GM12878 (cell line): ENCODE results near the gene IFIT3.

ENCODE experiments used
- BHLHE40 ChIP-seq, 2 experiments: fragments of 450-650 bp in 1 of 2; IDR thresholded peaks; 2 replicates each; pipeline ENCODE4 v1.6.1; 2011 to 2017; ENCODE audit warnings: low read depth in 2 of 2, borderline replicate concordance in 1 of 2, improper control_type of control experiment in 1 of 2, low read length in 1 of 2, mild to moderate bottlenecking in 1 of 2
- CBFB ChIP-seq: IDR thresholded peaks from 2 replicates; pipeline ENCODE4 v1.6.1; 2016; ENCODE audit warnings: antibody characterized with exemption, low read depth
- CTCF ChIP-seq, 3 experiments: IDR thresholded peaks in 2 of 3; conservative IDR thresholded peaks in 1 of 3; 2 replicates each; pipeline ENCODE4 v1.5.1; 2011; ENCODE audit warnings: low read depth in 3 of 3, low read length in 3 of 3, mild to moderate bottlenecking in 3 of 3, control low read depth in 2 of 3, moderate library complexity in 2 of 3, inconsistent platforms in 1 of 3, mixed read lengths in 1 of 3; ENCODE audit not compliant: control insufficient read depth in 2 of 3, insufficient read depth in 1 of 3; ENCODE audit errors: extremely low read depth in 1 of 3
- EED ChIP-seq: sonication (generic); IDR thresholded peaks from 2 replicates; pipeline ENCODE4 v1.6.1; 2016; ENCODE audit warnings: antibody characterized with exemption, low read depth
- HCFC1 ChIP-seq: fragments of 150-350 bp; IDR thresholded peaks from 2 replicates; pipeline ENCODE4 v1.6.1; 2014; ENCODE audit warnings: low read length
- POLR2AphosphoS2 ChIP-seq: IDR thresholded peaks from 2 replicates; pipeline ENCODE4 v1.6.1; 2011; ENCODE audit warnings: low read depth, mild to moderate bottlenecking, low read length, improper control_type of control experiment, moderate library complexity
- PRDM15 ChIP-seq: fragments of 450-650 bp; formaldehyde crosslinking; IDR thresholded peaks from 2 replicates; pipeline ENCODE4 v1.4.0; 2020; ENCODE audit warnings: mild to moderate bottlenecking, moderate library complexity
- SIN3A ChIP-seq: IDR thresholded peaks from 2 replicates; pipeline ENCODE4 v1.6.1; 2012; ENCODE audit warnings: low read depth, low read length, improper control_type of control experiment
- YY1 ChIP-seq: IDR thresholded peaks from 2 replicates; pipeline ENCODE4 v1.6.1; 2011; ENCODE audit warnings: low read depth, mild to moderate bottlenecking, low read length

GRCh38 chr10:89301721-89302445, 25.9 kb upstream of the IFIT3 start, which contains the start of gene IFIT2:
- TF ChIP-seq CBFB (no peak), POLR2AphosphoS2 (no peak), BHLHE40 (IDR thresholded peaks at IDR 0.05; ENCODE audit: borderline replicate concordance in 1 of 2, low read depth in 2 of 2, low read length in 1 of 2) (no peak), PRDM15 (no peak), CTCF (IDR thresholded peaks at IDR 0.05 in 2 of 3, conservative IDR thresholded peaks at IDR 0.05 in 1 of 3; ENCODE audit: control insufficient read depth in 2 of 3, extremely low read depth in 1 of 3, insufficient read depth in 1 of 3, low read depth in 3 of 3, low read length in 3 of 3) (no peak), EED (peak; percentile 43; the same call in 1 of the 2 replicates), SIN3A (no peak), HCFC1 (no peak), YY1 (no peak)
